ENCODE results near the gene IMPDH2.

DNA sequence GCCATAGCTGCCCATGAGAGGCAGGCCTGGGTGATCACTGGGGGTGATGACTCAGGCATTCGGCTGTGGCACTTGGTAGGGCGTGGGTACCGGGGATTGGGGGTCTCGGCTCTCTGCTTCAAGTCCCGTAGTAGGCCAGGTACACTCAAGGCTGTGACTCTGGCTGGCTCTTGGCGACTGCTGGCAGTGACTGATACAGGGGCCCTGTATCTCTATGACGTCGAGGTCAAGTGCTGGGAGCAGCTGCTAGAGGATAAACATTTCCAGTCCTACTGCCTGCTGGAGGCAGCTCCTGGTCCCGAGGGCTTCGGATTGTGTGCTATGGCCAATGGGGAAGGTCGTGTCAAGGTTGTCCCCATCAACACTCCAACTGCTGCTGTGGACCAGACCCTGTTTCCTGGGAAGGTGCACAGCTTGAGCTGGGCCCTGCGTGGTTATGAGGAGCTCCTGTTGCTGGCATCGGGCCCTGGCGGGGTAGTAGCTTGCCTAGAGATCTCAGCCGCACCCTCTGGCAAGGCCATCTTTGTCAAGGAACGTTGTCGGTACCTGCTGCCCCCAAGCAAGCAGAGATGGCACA, 16.7 kb downstream of the IMPDH2 start:
- no peak for TF ChIP-seq CTCF (IDR thresholded peaks at IDR 0.05; ENCODE audit: insufficient read depth, low read length)
- no peak for TF ChIP-seq GABPA (IDR thresholded peaks at IDR 0.05; ENCODE audit: low read depth)
- TF ChIP-seq POLR2AphosphoS5 (IDR thresholded peaks at IDR 0.05; ENCODE audit: low read depth), result no peak

Data from HL-60 (cell line).